ENCODE results near the gene MTAP.
"Not testable (repeated sequence)": the region's sequence is repeated elsewhere in the genome, so short reads cannot be mapped to it uniquely, and the experiment has no call there.

Gene MTAP

GRCh38 chr9:21931428-21931827 is 129.0 kb downstream of the MTAP start:
- DNase-seq: no peak

- no peak for DNase-seq
Measured at GRCh38 chr9:21933281-21933680, 130.8 kb downstream of the MTAP start.

GRCh38 chr9:21933865-21934264 is 131.4 kb downstream of the MTAP start:
- no peak for DNase-seq

- DNase-seq: no peak
Measured at GRCh38 chr9:21935631-21936030, 133.2 kb downstream of the MTAP start.

- no peak for DNase-seq
Measured at GRCh38 chr9:21936161-21936560, 133.7 kb downstream of the MTAP start.

DNA sequence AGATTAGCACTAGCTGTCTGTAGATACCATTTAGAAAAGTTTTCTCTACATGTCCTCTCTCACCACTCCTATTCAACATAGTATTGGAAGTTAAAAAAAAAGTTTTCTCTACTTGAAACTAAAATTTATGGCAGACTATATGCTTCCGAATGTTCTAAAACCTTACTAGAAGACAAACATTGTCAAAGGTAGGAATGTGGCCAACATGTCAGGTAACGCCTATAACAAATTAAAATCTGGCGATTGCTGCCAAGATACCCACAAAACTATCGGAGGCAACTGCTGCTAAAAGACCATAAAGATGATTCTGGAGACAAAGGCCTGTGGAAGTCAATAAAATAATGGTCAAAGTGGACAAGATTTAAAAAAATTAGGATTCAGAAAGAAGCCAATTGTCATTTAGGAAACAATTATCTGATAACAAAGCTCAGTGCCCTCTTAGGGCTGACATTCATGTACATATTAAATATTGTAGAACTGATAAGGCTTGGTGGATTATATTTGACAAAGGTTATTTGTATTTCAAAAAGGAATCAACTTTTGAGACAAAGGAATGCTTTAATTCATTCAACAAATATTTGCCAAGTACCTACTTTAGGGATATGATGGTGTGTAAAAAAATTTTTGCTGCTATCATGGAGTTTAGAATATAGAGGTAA is 139.0 kb downstream of the MTAP start:
- no peak for DNase-seq

GRCh38 chr9:21943464-21943863 is 141.0 kb downstream of the MTAP start:
- DNase-seq: no peak

- no peak for DNase-seq
Measured at GRCh38 chr9:21945606-21946005, 143.2 kb downstream of the MTAP start.

- DNase-seq: no peak
Measured at GRCh38 chr9:21958833-21959232, 156.4 kb downstream of the MTAP start.

- not testable (repeated sequence) for DNase-seq
Measured at GRCh38 chr9:21959268-21959667, 156.8 kb downstream of the MTAP start.

- DNase-seq: no peak
Measured at GRCh38 chr9:21961569-21961968, 159.1 kb downstream of the MTAP start.

GRCh38 chr9:21964925-21965385 is 162.5 kb downstream of the MTAP start:
- no peak for DNase-seq

- DNase-seq: no peak
Measured at GRCh38 chr9:21965401-21965951, 163.0 kb downstream of the MTAP start.

- DNase-seq: no peak
Measured at GRCh38 chr9:21966140-21966851, 163.9 kb downstream of the MTAP start.

DNA sequence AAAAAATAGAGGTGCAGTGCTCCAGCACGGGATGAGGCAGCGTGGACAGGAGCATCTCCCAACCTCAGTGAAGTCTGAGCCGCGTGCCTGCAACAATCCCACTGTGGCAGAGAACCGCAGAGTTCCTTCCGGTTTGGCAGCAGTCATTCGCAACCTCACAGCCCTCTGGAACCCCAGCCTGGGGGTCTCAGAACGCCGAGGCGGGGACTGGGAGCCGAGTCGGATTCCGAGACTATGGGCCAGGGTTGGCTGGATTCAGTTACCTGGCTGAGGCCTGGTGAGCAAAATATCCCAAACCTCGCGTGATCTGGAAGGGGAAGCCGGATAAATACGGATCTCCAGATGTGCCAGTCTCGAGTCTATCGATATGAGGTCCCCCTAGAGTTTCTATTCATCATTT is 164.7 kb downstream of the MTAP start:
- no peak for DNase-seq

DNA sequence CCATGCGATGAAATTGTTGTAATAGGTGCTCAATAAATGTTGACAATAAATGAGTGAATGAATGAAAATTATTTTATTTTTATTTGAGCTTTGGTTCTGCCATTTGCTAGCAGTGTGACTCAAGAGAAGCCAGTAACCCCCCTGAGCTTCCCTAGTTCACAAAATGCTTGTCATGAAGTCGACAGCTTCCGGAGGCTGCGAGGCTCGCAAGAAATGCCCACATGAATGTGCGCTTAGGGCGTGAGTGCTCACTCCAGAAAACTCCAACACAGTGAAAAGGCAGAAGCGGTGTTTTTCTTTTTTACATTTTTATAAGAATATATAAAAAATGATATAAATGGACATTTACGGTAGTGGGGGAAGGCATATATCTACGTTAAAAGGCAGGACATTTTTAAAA is 165.3 kb downstream of the MTAP start:
- no peak for DNase-seq

- no peak for DNase-seq
Measured at GRCh38 chr9:21968331-21969010, 166.0 kb downstream of the MTAP start.

GRCh38 chr9:21969011-21969940 is 166.8 kb downstream of the MTAP start:
- no peak for DNase-seq

- no peak for DNase-seq
Measured at GRCh38 chr9:21969951-21970799, 167.7 kb downstream of the MTAP start.

DNA sequence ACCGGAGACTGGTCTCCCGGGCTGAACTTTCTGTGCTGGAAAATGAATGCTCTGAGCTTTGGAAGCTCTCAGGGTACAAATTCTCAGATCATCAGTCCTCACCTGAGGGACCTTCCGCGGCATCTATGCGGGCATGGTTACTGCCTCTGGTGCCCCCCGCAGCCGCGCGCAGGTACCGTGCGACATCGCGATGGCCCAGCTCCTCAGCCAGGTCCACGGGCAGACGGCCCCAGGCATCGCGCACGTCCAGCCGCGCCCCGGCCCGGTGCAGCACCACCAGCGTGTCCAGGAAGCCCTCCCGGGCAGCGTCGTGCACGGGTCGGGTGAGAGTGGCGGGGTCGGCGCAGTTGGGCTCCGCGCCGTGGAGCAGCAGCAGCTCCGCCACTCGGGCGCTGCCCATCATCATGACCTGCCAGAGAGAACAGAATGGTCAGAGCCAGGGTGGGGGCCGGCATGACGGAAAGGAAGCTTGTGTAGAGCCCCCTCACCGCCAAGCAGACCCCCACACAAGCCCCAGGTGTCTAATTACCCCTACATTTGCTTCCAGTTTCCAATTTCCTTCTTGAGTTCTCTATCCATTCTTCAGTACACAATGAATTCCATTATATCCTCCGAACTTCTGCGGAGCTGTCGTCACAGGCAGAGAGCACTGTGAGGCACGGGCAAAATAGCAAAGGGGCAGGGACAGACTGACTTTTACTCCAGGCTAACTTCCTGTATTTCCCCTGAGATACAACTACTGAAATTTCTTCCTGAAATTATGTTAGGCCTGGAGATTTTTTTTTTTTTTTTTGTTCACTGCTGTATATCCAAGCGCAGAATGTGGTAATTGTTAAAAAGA is 168.6 kb downstream of the MTAP start:
- no peak for DNase-seq

- no peak for DNase-seq
Measured at GRCh38 chr9:21972361-21972760, 169.9 kb downstream of the MTAP start.

All from NCI-H510A treated with DMSO at 0.1 percent for 48 hours (cell line).